Stomach (tissue), 4 donors: ENCODE data around the gene DENND2D.

Experiments used
- CTCF ChIP-seq, 7 experiments: fragments of 450-650 bp in 4 of 7; fragments of 200-600 bp in 3 of 7; sonication (generic) in 3 of 7; IDR thresholded peaks; one replicate each; pipeline ENCODE4 v1.5.1; 2016 to 2019; ENCODE audit warnings: antibody characterized with exemption in 7 of 7, control low read depth in 2 of 7, mild to moderate bottlenecking in 1 of 7
- POLR2A ChIP-seq, 4 donors: fragments of 450-650 bp; IDR thresholded peaks; one replicate each; pipeline ENCODE4 v1.6.1; 2016; ENCODE audit warnings: antibody characterized with exemption in 4 of 4, control low read depth in 2 of 4, mild to moderate bottlenecking in 1 of 4, moderate library complexity in 1 of 4
- POLR2AphosphoS5 ChIP-seq, 3 donors: sonication (generic); formaldehyde crosslinking; IDR thresholded peaks; one replicate each; pipeline ENCODE4 v1.6.1; 2016; ENCODE audit warnings: antibody characterized with exemption in 3 of 3

- TF ChIP-seq CTCF (IDR thresholded peaks at IDR 0.05) (no peak), POLR2A (IDR thresholded peaks at IDR 0.05) (no peak), POLR2AphosphoS5 (IDR thresholded peaks at IDR 0.05) (no peak)
These were observed 58.9 kb downstream of the DENND2D start for GRCh38 chr1:111141245-111142220.
